HCT116 (cell line): ENCODE measurements around the gene CWC27. TPM values are rescaled to one million over a fixed set of nuclear protein-coding genes. Genes with fewer than 3 reads are reported as not detected.

ENCODE experiments used
- ATAC-seq: fragments of 200-7000 bp; cut with Tn5 transposase; 2 replicates; pipeline ENCODE4 v1.9.1; 2020; ENCODE audit warnings: mild to moderate bottlenecking, moderate library complexity
- BruUV-seq: library from RNA; stranded (reverse); fragments of 400-500 nt; replicated peaks from 2 replicates; lab custom pipeline; 2021; lab: Mats Ljungman, UMichigan
- CTCF ChIA-PET: fragments of 300-600 bp; sonication (Branson Sonifier 250); formaldehyde crosslinking; loops from one replicate; lab custom pipeline; 2021; ENCODE audit warnings: antibody characterized with exemption; lab: Charles Lee
- POLR2A ChIA-PET: fragments of 300-600, 350-600 bp; sonication (Branson Sonifier 250); formaldehyde crosslinking; loops from one replicate; lab custom pipeline; 2021; ENCODE audit warnings: antibody characterized with exemption; lab: Charles Lee
- RAD21 ChIA-PET, 2 experiments: fragments of 300-600 bp; sonication (Branson Sonifier 250); formaldehyde crosslinking; loops; one replicate each; lab custom pipeline; 2023; ENCODE audit warnings: low total read pairs in 2 of 2; ENCODE audit not compliant: uncharacterized antibody in 2 of 2, unreplicated experiment in 2 of 2, low non-redundant PET in 1 of 2; lab: Charles Lee
- DNase-seq: peaks from one replicate; pipeline ENCODE4 v3.0.0-alpha.2; 2010; ENCODE audit warnings: low read depth, low spot score
- H2AFZ ChIP-seq: fragments of 200-600 bp; shearing (Covaris generic), sonication (generic); 2 replicates; pipeline ENCODE4 v1.6.1; 2017; ENCODE audit warnings: low read depth, mixed run types, mixed read lengths, antibody characterized with exemption, low read length; ENCODE audit not compliant: poor library complexity, severe bottlenecking
- H3K27ac ChIP-seq: 2 replicates; pipeline ENCODE4 v1.5.1; 2012; ENCODE audit warnings: low read depth, low read length
- H3K27me3 ChIP-seq: fragments of 200-600 bp; sonication (generic); 2 replicates; pipeline ENCODE4 v1.6.1; 2016; ENCODE audit warnings: mixed run types, low read length, mixed read lengths; ENCODE audit not compliant: insufficient read depth
- H3K36me3 ChIP-seq, 2 experiments: fragments of 200-500 bp in 1 of 2; fragments of 200-600 bp in 1 of 2; sonication (Bioruptor generic) in 1 of 2; sonication (generic) in 1 of 2; 2 replicates each; pipeline versions ENCODE4 v1.5.1 to v1.6.1; 2014 to 2016; ENCODE audit warnings: low read length in 2 of 2, inconsistent platforms in 1 of 2, mixed read lengths in 1 of 2, mixed run types in 1 of 2; ENCODE audit not compliant: insufficient read depth in 2 of 2, control insufficient read depth in 1 of 2
- H3K4me1 ChIP-seq, 2 experiments: fragments of 200-600 bp in 1 of 2; sonication (generic) in 1 of 2; 2 replicates each; pipeline versions ENCODE4 v1.5.1 to v1.6.1; 2012 to 2017; ENCODE audit warnings: low read length in 2 of 2, inconsistent platforms in 1 of 2, mild to moderate bottlenecking in 1 of 2, mixed read lengths in 1 of 2, mixed run types in 1 of 2, moderate library complexity in 1 of 2; ENCODE audit not compliant: insufficient read depth in 2 of 2, control insufficient read depth in 1 of 2
- H3K4me2 ChIP-seq: fragments of 200-600 bp; sonication (generic); 2 replicates; pipeline ENCODE4 v1.6.1; 2017; ENCODE audit warnings: mixed run types, low read length, mixed read lengths
- H3K4me3 ChIP-seq, 2 experiments: fragments of 200-600 bp in 1 of 2; sonication (generic) in 1 of 2; replicated peaks in 1 of 2; 2 replicates each; pipeline ENCODE4 v1.5.1; 2011 to 2016; ENCODE audit warnings: low read length in 2 of 2, control low read depth in 1 of 2, low read depth in 1 of 2, mild to moderate bottlenecking in 1 of 2, mixed read lengths in 1 of 2, mixed run types in 1 of 2
- H3K79me2 ChIP-seq: fragments of 200-600 bp; sonication (generic); 2 replicates; pipeline ENCODE4 v1.6.1; 2017; ENCODE audit warnings: mild to moderate bottlenecking, mixed run types, low read length, moderate library complexity, mixed read lengths; ENCODE audit not compliant: insufficient read depth
- H3K9ac ChIP-seq: fragments of 200-600 bp; sonication (generic); 2 replicates; pipeline ENCODE4 v1.6.1; 2016; ENCODE audit warnings: low read length, mixed read lengths
- H3K9me2 ChIP-seq: fragments of 200-600 bp; sonication (generic), shearing (Covaris generic); 2 replicates; pipeline ENCODE4 v1.6.1; 2017; ENCODE audit warnings: mixed run types, mild to moderate bottlenecking, moderate library complexity; ENCODE audit not compliant: insufficient read depth
- H3K9me3 ChIP-seq, 2 experiments: fragments of 200-500 bp in 1 of 2; fragments of 200-600 bp in 1 of 2; sonication (Bioruptor generic) in 1 of 2; sonication (generic) in 1 of 2; 2 replicates each; pipeline ENCODE4 v1.6.1; 2014 to 2017; ENCODE audit warnings: low read length in 2 of 2, mixed read lengths in 2 of 2, inconsistent platforms in 1 of 2, low read depth in 1 of 2, mild to moderate bottlenecking in 1 of 2, mixed run types in 1 of 2, moderate library complexity in 1 of 2; ENCODE audit not compliant: control insufficient read depth in 1 of 2, insufficient read depth in 1 of 2
- H4K20me1 ChIP-seq: fragments of 200-600 bp; sonication (generic), shearing (Covaris generic); 2 replicates; pipeline ENCODE4 v1.6.1; 2017; ENCODE audit warnings: mixed run types, mild to moderate bottlenecking, moderate library complexity; ENCODE audit not compliant: insufficient read depth
- CBX3 ChIP-seq: IDR thresholded peaks from 2 replicates; pipeline ENCODE4 v1.6.1; 2012; ENCODE audit warnings: low read depth
- EGR1 ChIP-seq: IDR thresholded peaks from 2 replicates; pipeline ENCODE4 v1.6.1; 2012; ENCODE audit warnings: low read depth
- ELF1 ChIP-seq: IDR thresholded peaks from 2 replicates; pipeline ENCODE4 v1.6.1; 2012; ENCODE audit warnings: low read depth, borderline replicate concordance
- EZH2 ChIP-seq: fragments of 200-600 bp; sonication (generic); IDR thresholded peaks from 2 replicates; pipeline ENCODE4 v1.6.1; 2017; ENCODE audit warnings: antibody characterized with exemption, mixed run types
- EZH2phosphoT487 ChIP-seq: fragments of 200-600 bp; IDR thresholded peaks from 2 replicates; pipeline ENCODE4 v1.6.1; 2018; ENCODE audit warnings: antibody characterized with exemption, borderline replicate concordance
- FOSL1 ChIP-seq: IDR thresholded peaks from 2 replicates; pipeline ENCODE4 v1.6.1; 2012; ENCODE audit warnings: low read depth
- JUND ChIP-seq: IDR thresholded peaks from 2 replicates; pipeline ENCODE4 v1.6.1; 2012
- MAX ChIP-seq: IDR thresholded peaks from 2 replicates; pipeline ENCODE4 v1.6.1; 2012
- POLR2A ChIP-seq: IDR thresholded peaks from 2 replicates; pipeline ENCODE4 v1.7.0; 2011; ENCODE audit warnings: borderline replicate concordance; ENCODE audit not compliant: insufficient read depth, insufficient read length; ENCODE audit errors: extremely low read depth
- RAD21 ChIP-seq: IDR thresholded peaks from 2 replicates; pipeline ENCODE4 v1.6.1; 2012; ENCODE audit warnings: low read depth, mild to moderate bottlenecking
- REST ChIP-seq: IDR thresholded peaks from 2 replicates; pipeline ENCODE4 v1.6.1; 2012; ENCODE audit warnings: low read depth
- SP1 ChIP-seq: IDR thresholded peaks from 2 replicates; pipeline ENCODE4 v1.6.1; 2012; ENCODE audit warnings: low read depth
- SRF ChIP-seq: IDR thresholded peaks from 2 replicates; pipeline ENCODE4 v1.6.1; 2012; ENCODE audit warnings: low read depth
- TCF7L2 ChIP-seq: IDR thresholded peaks from 2 replicates; pipeline ENCODE4 v1.7.0; 2011; ENCODE audit warnings: borderline replicate concordance, inconsistent platforms; ENCODE audit not compliant: insufficient read depth, insufficient read length; ENCODE audit errors: extremely low read depth
- YY1 ChIP-seq: IDR thresholded peaks from 2 replicates; pipeline ENCODE4 v1.6.1; 2011; ENCODE audit warnings: low read length, low read depth, moderate library complexity, mild to moderate bottlenecking; ENCODE audit not compliant: insufficient replicate concordance; ENCODE audit errors: extremely low read depth
- ZFX ChIP-seq: fragments of 450-650 bp; IDR thresholded peaks from 2 replicates; pipeline ENCODE4 v1.6.1; 2017
- intact Hi-C: fragments of 100-400 bp; cut with micrococcal nuclease; formaldehyde crosslinking; loops from 2 replicates; pipeline ENCODE4 v1.10.0; 2022
- total RNA-seq: library from RNA; stranded (reverse); gene quantifications from one replicate; pipeline ENCODE4 v1.2.1, GENCODE V29; 2021; ENCODE audit not compliant: unreplicated experiment
- TF ChIP-seq, protein P1 (sequence below): IDR thresholded peaks from 2 replicates; pipeline ENCODE4 v1.6.1; 2011; ENCODE audit warnings: mild to moderate bottlenecking, low read length, moderate library complexity; ENCODE audit not compliant: insufficient replicate concordance; ENCODE audit errors: extremely low read depth

The CWC27 gene
- total RNA-seq, 1 experiment from 2014 or later = 29.1 TPM

DNA sequence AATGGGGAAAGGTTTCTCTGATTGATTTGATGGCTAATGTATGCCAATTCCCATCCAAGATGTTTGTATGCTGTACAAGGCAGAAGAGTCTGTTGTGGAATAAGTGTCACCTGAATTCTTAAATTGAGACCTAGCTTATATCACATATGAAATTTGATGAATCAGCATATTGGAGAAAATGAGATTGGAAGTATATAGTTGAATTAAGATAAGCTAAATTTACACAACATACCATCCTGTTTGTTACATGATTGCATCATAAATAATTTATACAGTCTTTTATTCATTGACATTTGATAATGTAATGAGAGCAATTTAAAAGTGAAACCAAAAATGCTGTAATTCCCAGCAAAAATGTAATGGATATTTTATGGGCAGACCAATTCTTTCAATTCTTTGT is 1.1 kb downstream of the CWC27 start:
- RAD21 ChIA-PET = no interaction called here
- Histone ChIP-seq H4K20me1 (no peaks in the 10 kb centered on the region), H2AFZ (no peak overlapping the region), H3K4me2 (peak overlapping the region; percentile 82), H3K27me3 (no peaks in the 10 kb centered on the region), H3K27ac (no peak overlapping the region), H3K9me3 (no peaks in the 10 kb centered on the region), H3K4me1 (peaks cover 19 to 27% of the 10 kb centered on the region in 2 experiments; a peak in 3 of 4 replicates), H3K4me3 (peak overlapping the region; percentile 88 to 98), H3K9me2 (no peaks in the 10 kb centered on the region), H3K36me3 (no peaks in the 10 kb centered on the region; a peak in 1 of 4 replicates), H3K9ac (peak overlapping the region; percentile 87), H3K79me2 (peaks cover 69% of the 10 kb centered on the region)
- no peak for DNase-seq
- no TSS peak for BruUV-seq
- ATAC-seq = no peak
- TF ChIP-seq ELF1 (no peak), JUND (no peak), EZH2phosphoT487 (no peak), POLR2A (no peak), EZH2 (no peak), RAD21 (no peak), YY1 (no peak), CBX3 (no peak), MAX (no peak), SP1 (no peak), SRF (no peak), REST (no peak), EGR1 (no peak), ZFX (no peak), FOSL1 (no peak), TCF7L2 (no peak)
- TF ChIP-seq, protein P1, sequence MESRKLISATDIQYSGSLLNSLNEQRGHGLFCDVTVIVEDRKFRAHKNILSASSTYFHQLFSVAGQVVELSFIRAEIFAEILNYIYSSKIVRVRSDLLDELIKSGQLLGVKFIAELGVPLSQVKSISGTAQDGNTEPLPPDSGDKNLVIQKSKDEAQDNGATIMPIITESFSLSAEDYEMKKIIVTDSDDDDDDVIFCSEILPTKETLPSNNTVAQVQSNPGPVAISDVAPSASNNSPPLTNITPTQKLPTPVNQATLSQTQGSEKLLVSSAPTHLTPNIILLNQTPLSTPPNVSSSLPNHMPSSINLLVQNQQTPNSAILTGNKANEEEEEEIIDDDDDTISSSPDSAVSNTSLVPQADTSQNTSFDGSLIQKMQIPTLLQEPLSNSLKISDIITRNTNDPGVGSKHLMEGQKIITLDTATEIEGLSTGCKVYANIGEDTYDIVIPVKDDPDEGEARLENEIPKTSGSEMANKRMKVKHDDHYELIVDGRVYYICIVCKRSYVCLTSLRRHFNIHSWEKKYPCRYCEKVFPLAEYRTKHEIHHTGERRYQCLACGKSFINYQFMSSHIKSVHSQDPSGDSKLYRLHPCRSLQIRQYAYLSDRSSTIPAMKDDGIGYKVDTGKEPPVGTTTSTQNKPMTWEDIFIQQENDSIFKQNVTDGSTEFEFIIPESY = no peak
- intact Hi-C loops = no loop called here
- CTCF ChIA-PET = no interaction called here
- POLR2A ChIA-PET = no interaction called here
